H1 (cell line): Measurements from ENCODE around the gene CAPN2. TPM values are rescaled to one million over a fixed set of nuclear protein-coding genes. Genes with fewer than 3 reads are reported as not detected.

Source experiments
- CTCF ChIA-PET: fragments of 300-600 bp; sonication (Branson Sonifier 250); formaldehyde crosslinking; loops from one replicate; lab custom pipeline; 2021; ENCODE audit not compliant: partially characterized antibody; lab: Charles Lee
- POLR2A ChIA-PET: fragments of 300-600 bp; sonication (Branson Sonifier 250); formaldehyde crosslinking; loops from one replicate; lab custom pipeline; 2021; ENCODE audit warnings: inconsistent platforms; ENCODE audit not compliant: partially characterized antibody; lab: Charles Lee
- DNase-seq, 2 experiments: peaks; one replicate each; pipeline versions ENCODE4 v3.0.0 to v3.0.0-alpha.2; 2010 to 2022; ENCODE audit warnings: low spot score in 2 of 2, low read depth in 1 of 2, mixed read lengths in 1 of 2
- FAIRE-seq: peaks from 2 replicates; lab custom pipeline; 2011; peaks lifted over from hg19 to GRCh38; lab: Jason Lieb, UNC
- H2AFZ ChIP-seq: 2 replicates; pipeline ENCODE4 v1.8.1; 2012; ENCODE audit warnings: low read length, inconsistent platforms
- H2AK5ac ChIP-seq: 2 replicates; pipeline ENCODE4 v1.6.1; 2013; ENCODE audit warnings: low read depth, low read length
- H2BK120ac ChIP-seq: replicated peaks from 2 replicates; pipeline ENCODE3; 2013; ENCODE audit warnings: low read depth, low read length, inconsistent platforms
- H2BK12ac ChIP-seq: 2 replicates; pipeline ENCODE4 v1.6.1; 2013; ENCODE audit warnings: low read depth, low read length
- H2BK15ac ChIP-seq: 2 replicates; pipeline ENCODE4 v1.6.1; 2013; ENCODE audit warnings: low read length
- H2BK20ac ChIP-seq: 2 replicates; pipeline ENCODE4 v1.6.1; 2013; ENCODE audit warnings: low read length
- H2BK5ac ChIP-seq: 2 replicates; pipeline ENCODE4 v1.6.1; 2013; ENCODE audit warnings: low read depth, low read length
- H3K14ac ChIP-seq: 2 replicates; pipeline ENCODE4 v1.6.1; 2013; ENCODE audit warnings: inconsistent platforms; ENCODE audit not compliant: insufficient read length
- H3K18ac ChIP-seq: 2 replicates; pipeline ENCODE4 v1.6.1; 2013; ENCODE audit warnings: low read length; ENCODE audit errors: extremely low read depth
- H3K23ac ChIP-seq: 2 replicates; pipeline ENCODE4 v1.6.1; 2013; ENCODE audit warnings: inconsistent platforms; ENCODE audit not compliant: insufficient read length
- H3K23me2 ChIP-seq: 2 replicates; pipeline ENCODE4 v1.6.1; 2013; ENCODE audit warnings: low read depth, low read length
- H3K27ac ChIP-seq: 2 replicates; pipeline ENCODE4 v1.6.1; 2011; ENCODE audit warnings: low read depth, low read length, inconsistent platforms
- H3K27me3 ChIP-seq, 4 experiments: replicated peaks in 1 of 4; 1 replicate in 1 of 4; 2 replicates in 3 of 4; pipeline versions ENCODE4 v1.6.1 to v1.8.1; 2011 to 2013; ENCODE audit warnings: low read length in 3 of 4, mild to moderate bottlenecking in 3 of 4, inconsistent platforms in 2 of 4, mixed read lengths in 2 of 4, moderate library complexity in 1 of 4; ENCODE audit not compliant: control insufficient read depth in 3 of 4, insufficient read depth in 3 of 4; ENCODE audit errors: extremely low read depth in 1 of 4
- H3K36me3 ChIP-seq, 4 experiments: 2 replicates each; pipeline versions ENCODE4 v1.6.1 to v1.8.1; 2011 to 2013; ENCODE audit warnings: mild to moderate bottlenecking in 4 of 4, low read length in 3 of 4, moderate library complexity in 2 of 4, control low read depth in 1 of 4, inconsistent platforms in 1 of 4; ENCODE audit not compliant: insufficient read depth in 4 of 4, control insufficient read depth in 2 of 4
- H3K4ac ChIP-seq: replicated peaks from 2 replicates; pipeline ENCODE3; 2013; ENCODE audit warnings: low read length, low read depth, mixed read lengths, inconsistent platforms; ENCODE audit not compliant: insufficient read length
- H3K4me1 ChIP-seq, 4 experiments: replicated peaks in 1 of 4; 1 replicate in 1 of 4; 2 replicates in 3 of 4; pipeline versions ENCODE4 v1.6.1 to v1.8.1; 2011 to 2013; ENCODE audit warnings: low read length in 3 of 4, inconsistent platforms in 2 of 4, mixed read lengths in 1 of 4; ENCODE audit not compliant: insufficient read depth in 4 of 4, control insufficient read depth in 3 of 4
- H3K4me2 ChIP-seq, 2 experiments: 2 replicates each; pipeline versions ENCODE4 v1.6.1 to v1.8.1; 2011 to 2013; ENCODE audit warnings: low read depth in 2 of 2, low read length in 2 of 2, control low read depth in 1 of 2, inconsistent platforms in 1 of 2, mild to moderate bottlenecking in 1 of 2; ENCODE audit not compliant: insufficient read depth in 1 of 2
- H3K4me3 ChIP-seq, 4 experiments: fragments of 200-600, 300-600 bp in 1 of 4; sonication (generic), shearing (Covaris generic), sonication (Bioruptor Twin) in 1 of 4; 2 replicates each; pipeline versions ENCODE4 v1.5.1 to v1.8.1; 2011 to 2016; ENCODE audit warnings: low read length in 4 of 4, low read depth in 3 of 4, control low read depth in 2 of 4, inconsistent platforms in 2 of 4, mild to moderate bottlenecking in 2 of 4, mixed read lengths in 1 of 4, moderate library complexity in 1 of 4; ENCODE audit not compliant: insufficient read depth in 2 of 4; ENCODE audit errors: extremely low read depth in 1 of 4
- H3K56ac ChIP-seq: replicated peaks from 2 replicates; pipeline ENCODE3; 2013; ENCODE audit warnings: low read depth, mild to moderate bottlenecking, mixed read lengths, low read length, inconsistent platforms; ENCODE audit not compliant: insufficient read length
- H3K79me1 ChIP-seq: 2 replicates; pipeline ENCODE4 v1.6.1; 2013; ENCODE audit warnings: low read depth, low read length, control low read depth
- H3K79me2 ChIP-seq, 2 experiments: 2 replicates each; pipeline versions ENCODE4 v1.6.1 to v1.8.1; 2012 to 2013; ENCODE audit warnings: low read length in 2 of 2, mild to moderate bottlenecking in 2 of 2, inconsistent platforms in 1 of 2; ENCODE audit not compliant: insufficient read depth in 2 of 2, control insufficient read depth in 1 of 2
- H3K9ac ChIP-seq, 4 experiments: replicated peaks in 1 of 4; 1 replicate in 1 of 4; 2 replicates in 3 of 4; pipeline versions ENCODE4 v1.6.1 to v1.8.1; 2011 to 2013; ENCODE audit warnings: low read depth in 3 of 4, low read length in 3 of 4, control low read depth in 2 of 4, mild to moderate bottlenecking in 2 of 4, moderate library complexity in 2 of 4, inconsistent platforms in 1 of 4; ENCODE audit errors: extremely low read depth in 1 of 4
- H3K9me3 ChIP-seq, 2 experiments: 2 replicates each; pipeline versions ENCODE4 v1.6.1 to v1.8.1; 2012 to 2013; ENCODE audit warnings: mild to moderate bottlenecking in 2 of 2, moderate library complexity in 2 of 2, control low read depth in 1 of 2, inconsistent platforms in 1 of 2, low read depth in 1 of 2, low read length in 1 of 2, mixed read lengths in 1 of 2; ENCODE audit not compliant: insufficient read depth in 2 of 2
- H4K20me1 ChIP-seq, 2 experiments: replicated peaks in 1 of 2; 2 replicates each; pipeline versions ENCODE3 to v1.8.1; 2011 to 2013; ENCODE audit warnings: inconsistent platforms in 2 of 2, low read length in 2 of 2, mild to moderate bottlenecking in 1 of 2; ENCODE audit not compliant: insufficient read depth in 2 of 2, control insufficient read depth in 1 of 2
- H4K5ac ChIP-seq: 2 replicates; pipeline ENCODE4 v1.6.1; 2013; ENCODE audit warnings: low read length, low read depth, mixed read lengths, inconsistent platforms; ENCODE audit not compliant: insufficient read length
- H4K8ac ChIP-seq: 2 replicates; pipeline ENCODE4 v1.8.0; 2013; ENCODE audit warnings: mild to moderate bottlenecking, moderate library complexity, low read length, inconsistent platforms; ENCODE audit not compliant: insufficient read depth; ENCODE audit errors: extremely low read depth
- H4K91ac ChIP-seq: replicated peaks from 2 replicates; pipeline ENCODE3; 2013; ENCODE audit warnings: low read length, mixed read lengths, inconsistent platforms; ENCODE audit not compliant: insufficient read length
- BACH1 ChIP-seq: IDR thresholded peaks from 2 replicates; pipeline ENCODE4 v1.6.1; 2012; ENCODE audit warnings: low read length, improper control_type of control experiment
- CTBP2 ChIP-seq: IDR thresholded peaks from 2 replicates; pipeline ENCODE4 v1.7.0; 2011; ENCODE audit warnings: borderline replicate concordance, mild to moderate bottlenecking, moderate library complexity, mixed read lengths, low read length; ENCODE audit not compliant: insufficient read depth, insufficient read length
- EGR1 ChIP-seq: IDR thresholded peaks from 2 replicates; pipeline ENCODE4 v1.6.1; 2011; ENCODE audit warnings: low read depth, low read length, borderline replicate concordance
- GTF2F1 ChIP-seq: IDR thresholded peaks from 2 replicates; pipeline ENCODE4 v1.6.1; 2012; ENCODE audit warnings: low read depth, low read length, improper control_type of control experiment, borderline replicate concordance
- HDAC2 ChIP-seq, 2 experiments: fragments of 300-600 bp in 1 of 2; sonication (generic) in 1 of 2; IDR thresholded peaks; 2 replicates each; pipeline ENCODE4 v1.6.1; 2011 to 2012; ENCODE audit warnings: low read depth in 2 of 2, low read length in 2 of 2, mild to moderate bottlenecking in 2 of 2, moderate library complexity in 2 of 2, borderline replicate concordance in 1 of 2, inconsistent platforms in 1 of 2
- RFX5 ChIP-seq: IDR thresholded peaks from 2 replicates; pipeline ENCODE4 v1.6.1; 2011; ENCODE audit warnings: low read depth, low read length, improper control_type of control experiment, borderline replicate concordance
- RNF2 ChIP-seq: fragments of 200-900, 300-1000 bp; sonication (generic); IDR thresholded peaks from 2 replicates; pipeline ENCODE4 v1.7.1; 2016; ENCODE audit warnings: borderline replicate concordance, low read depth, mild to moderate bottlenecking, antibody characterized with exemption, low read length; ENCODE audit not compliant: poor library complexity, severe bottlenecking; ENCODE audit errors: missing control alignments
- RXRA ChIP-seq: IDR thresholded peaks from 2 replicates; pipeline ENCODE4 v1.6.1; 2011; ENCODE audit warnings: low read depth, mild to moderate bottlenecking, low read length, moderate library complexity; ENCODE audit not compliant: insufficient read depth
- SUZ12 ChIP-seq: fragments of 200-600 bp; sonication (generic); IDR thresholded peaks from 2 replicates; pipeline ENCODE4 v1.6.1; 2012; ENCODE audit warnings: mild to moderate bottlenecking, inconsistent platforms, low read length, moderate library complexity, mixed read lengths
- TEAD4 ChIP-seq: IDR thresholded peaks from 2 replicates; pipeline ENCODE4 v1.6.1; 2012; ENCODE audit warnings: low read depth, low read length, inconsistent platforms, mixed read lengths
- whole genome bisulfite sequencing, 2 experiments: shearing (Covaris generic) in 1 of 2; methylation state at CpG; one replicate each; pipeline versions ENCODE4 v1.1.6 to v1.1.7; 2013 to 2015; ENCODE audit warnings: low lambda C conversion rate in 2 of 2, mixed read lengths in 2 of 2, inconsistent platforms in 1 of 2, low coverage in 1 of 2, missing lambda C conversion rate in 1 of 2; ENCODE audit not compliant: insufficient replicate concordance in 2 of 2, insufficient coverage in 1 of 2, insufficient read length in 1 of 2; ENCODE audit errors: extremely low coverage in 1 of 2, missing lambda C conversion rate in 1 of 2; 5-methylcytosine and 5-hydroxymethylcytosine counted together
- polyA plus RNA-seq, 7 experiments: library from polyadenylated mRNA; depleted of rRNA in 3 of 7; stranded (reverse) in 5 of 7; unstranded in 2 of 7; fragments of >200 nt in 5 of 7; fragments of 200-250 nt in 2 of 7; gene quantifications; 1 replicate in 5 of 7; 2 replicates in 1 of 7; 4 replicates in 1 of 7; pipeline versions ENCODE4 v1.2.1 to v1.2.3, GENCODE V29; 2011 to 2013; ENCODE audit warnings: missing spikeins in 2 of 7, mixed read lengths in 2 of 7
- total RNA-seq: library from RNA; stranded (reverse); fragmentation: NEBNext Ultra II Directional; extraction: Animal tissue kit (Norgen Biotek cat#: 25700); gene quantifications from 2 replicates; pipeline ENCODE4 v1.2.1, GENCODE V29; 2021
- TF ChIP-seq, protein P1 (sequence below): IDR thresholded peaks from 2 replicates; pipeline ENCODE4 v1.6.1; 2011; ENCODE audit warnings: low read length, improper control_type of control experiment

CAPN2 gene
- total and polyA plus RNA-seq, 2 of the 8 experiments (the other 6 are each of a cell fraction or from before 2014, with no cell fraction given) = 9.2 to 10.3 TPM

DNA sequence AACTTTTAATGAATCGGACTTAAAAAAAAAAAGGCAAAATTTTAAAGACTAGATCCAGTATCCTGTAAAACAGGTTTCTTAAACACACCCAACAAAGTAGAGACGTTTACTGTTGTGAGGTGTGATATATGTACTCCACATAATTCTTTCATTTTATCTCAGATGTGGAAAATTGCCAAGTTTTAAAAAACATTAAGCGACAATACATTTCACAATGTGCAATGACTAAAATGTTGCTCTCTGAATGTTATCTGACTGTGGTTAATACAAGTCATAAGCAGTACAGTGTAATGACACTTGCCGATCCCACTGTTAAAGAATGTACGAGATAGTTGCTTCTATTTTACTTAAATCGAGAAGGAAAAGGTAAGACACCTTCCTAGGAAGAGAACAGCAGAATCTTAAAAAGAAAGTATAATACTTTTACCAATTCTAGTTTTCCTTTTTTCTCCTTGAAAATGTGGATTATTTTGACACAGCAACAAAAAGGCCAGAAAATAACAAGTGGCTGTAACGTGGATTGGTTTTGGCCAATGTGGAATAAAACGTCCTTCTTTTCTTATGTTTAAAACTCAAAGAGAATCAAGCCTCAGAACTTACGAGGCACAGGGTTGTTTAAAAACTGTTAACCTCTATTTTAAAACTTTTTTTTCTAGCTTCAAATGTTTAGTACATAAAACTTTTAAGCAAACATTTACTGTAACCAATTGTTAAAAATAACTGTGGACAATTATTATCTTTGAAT, 82.0 kb downstream of the CAPN2 start:
- peaks cover 0 to 1% of the 10 kb centered on the region in 2 experiments for H4K20me1 ChIP-seq
- H4K5ac ChIP-seq = no peak overlapping the region
- no peak overlapping the region for H4K8ac ChIP-seq
- H3K27me3 ChIP-seq = no peaks in the 10 kb centered on the region
- no peak overlapping the region for H3K27ac ChIP-seq
- H2AK5ac ChIP-seq = no peak overlapping the region
- DNase-seq (no peak), FAIRE-seq (no peak)
- no peak overlapping the region for H2BK12ac ChIP-seq
- no peak overlapping the region for H3K23ac ChIP-seq
- 91% methylated on average over 9 of the region's 9 CpGs; no CpG with 5 or more reads in 1 of the 2 experiments for WGBS, 2 experiments
- no peak overlapping the region for H3K56ac ChIP-seq
- no peak overlapping the region for H3K4ac ChIP-seq
- no peaks in the 10 kb centered on the region for H3K9me3 ChIP-seq
- TF ChIP-seq, protein P1, sequence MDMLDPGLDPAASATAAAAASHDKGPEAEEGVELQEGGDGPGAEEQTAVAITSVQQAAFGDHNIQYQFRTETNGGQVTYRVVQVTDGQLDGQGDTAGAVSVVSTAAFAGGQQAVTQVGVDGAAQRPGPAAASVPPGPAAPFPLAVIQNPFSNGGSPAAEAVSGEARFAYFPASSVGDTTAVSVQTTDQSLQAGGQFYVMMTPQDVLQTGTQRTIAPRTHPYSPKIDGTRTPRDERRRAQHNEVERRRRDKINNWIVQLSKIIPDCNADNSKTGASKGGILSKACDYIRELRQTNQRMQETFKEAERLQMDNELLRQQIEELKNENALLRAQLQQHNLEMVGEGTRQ = no peak
- TF ChIP-seq SUZ12 (no peak), TEAD4 (no peak), HDAC2 (IDR thresholded peaks at IDR 0.05; ENCODE audit: borderline replicate concordance in 1 of 2, low read depth in 2 of 2, low read length in 2 of 2) (no peak), RXRA (no peak), RFX5 (no peak), GTF2F1 (no peak), RNF2 (no peak), EGR1 (no peak), CTBP2 (no peak), BACH1 (no peak)
- H3K4me1 ChIP-seq = no peaks in the 10 kb centered on the region
- H2BK15ac ChIP-seq = no peak overlapping the region
- H2BK5ac ChIP-seq = no peak overlapping the region
- H2AFZ ChIP-seq = no peak overlapping the region
- no peaks in the 10 kb centered on the region for H3K23me2 ChIP-seq
- no peak overlapping the region for H3K18ac ChIP-seq
- no peak overlapping the region for H2BK20ac ChIP-seq
- H3K36me3 ChIP-seq = peaks cover 6 to 52% (median 21%) of the 10 kb centered on the region in 4 experiments; a peak in 7 of 8 replicates
- no peak overlapping the region for H3K9ac ChIP-seq
- CTCF ChIA-PET = no interaction called here
- H4K91ac ChIP-seq = no peak overlapping the region
- no peak overlapping the region for H3K4me2 ChIP-seq
- H2BK120ac ChIP-seq = no peak overlapping the region
- no peak overlapping the region for H3K14ac ChIP-seq
- H3K79me1 ChIP-seq = no peaks in the 10 kb centered on the region
- H3K4me3 ChIP-seq = no peak overlapping the region
- H3K79me2 ChIP-seq = no peaks in the 10 kb centered on the region
- POLR2A ChIA-PET = no interaction called here
